BE2C (cell line): ENCODE results near the gene HOTAIR.

ENCODE experiments used
- DNase-seq: peaks from one replicate; pipeline ENCODE4 v3.0.0-alpha.2; 2020
- H3K27me3 ChIP-seq: fragments of 250-450 bp; sonication (Bioruptor Pico); 2 replicates; pipeline ENCODE4 v1.5.1; 2020; ENCODE audit warnings: mild to moderate bottlenecking
- H3K36me3 ChIP-seq: fragments of 250-450 bp; sonication (Bioruptor Pico); 2 replicates; pipeline ENCODE4 v1.5.1; 2020; ENCODE audit warnings: mild to moderate bottlenecking
- H3K4me1 ChIP-seq: fragments of 250-450 bp; sonication (Bioruptor Pico); 2 replicates; pipeline ENCODE4 v1.5.1; 2020
- H3K4me3 ChIP-seq: 2 replicates; pipeline ENCODE4 v1.5.1; 2011; ENCODE audit warnings: low read depth, low read length
- H3K9me3 ChIP-seq: fragments of 250-450 bp; sonication (Bioruptor Pico); 2 replicates; pipeline ENCODE4 v1.5.1; 2020
- CTCF ChIP-seq: IDR thresholded peaks from 2 replicates; pipeline ENCODE4 v1.5.1; 2012; ENCODE audit warnings: mild to moderate bottlenecking, low read depth, low read length

HOTAIR gene

GRCh38 chr12:53937099-53937498 lies 37.7 kb downstream of the HOTAIR start:
- no peak for DNase-seq
- H3K4me3 ChIP-seq: no peak overlapping the region
- TF ChIP-seq CTCF: no peak
- H3K36me3 ChIP-seq: no peaks in the 10 kb centered on the region
- no peaks in the 10 kb centered on the region for H3K4me1 ChIP-seq
- peaks cover 98% of the 10 kb centered on the region for H3K27me3 ChIP-seq
- no peaks in the 10 kb centered on the region for H3K9me3 ChIP-seq

- Histone ChIP-seq H3K36me3 (no peaks in the 10 kb centered on the region), H3K9me3 (no peaks in the 10 kb centered on the region), H3K4me1 (no peaks in the 10 kb centered on the region), H3K4me3 (no peak overlapping the region), H3K27me3 (peaks cover 100% of the 10 kb centered on the region)
- DNase-seq: no peak
- no peak for TF ChIP-seq CTCF
Measured at GRCh38 chr12:53935383-53936341, 39.1 kb downstream of the HOTAIR start.

GRCh38 chr12:53932915-53933314 lies 41.8 kb downstream of the HOTAIR start:
- Histone ChIP-seq H3K27me3 (peaks cover 100% of the 10 kb centered on the region), H3K4me1 (no peaks in the 10 kb centered on the region), H3K9me3 (no peaks in the 10 kb centered on the region), H3K4me3 (no peak overlapping the region), H3K36me3 (no peaks in the 10 kb centered on the region)
- no peak for DNase-seq
- no peak for TF ChIP-seq CTCF

GRCh38 chr12:53931844-53932581 lies 42.7 kb downstream of the HOTAIR start:
- Histone ChIP-seq H3K4me3 (no peak overlapping the region), H3K36me3 (no peaks in the 10 kb centered on the region), H3K27me3 (peaks cover 100% of the 10 kb centered on the region), H3K4me1 (no peaks in the 10 kb centered on the region), H3K9me3 (no peaks in the 10 kb centered on the region; the same call in 1 of the 2 replicates)
- DNase-seq: no peak
- TF ChIP-seq CTCF: no peak

DNA sequence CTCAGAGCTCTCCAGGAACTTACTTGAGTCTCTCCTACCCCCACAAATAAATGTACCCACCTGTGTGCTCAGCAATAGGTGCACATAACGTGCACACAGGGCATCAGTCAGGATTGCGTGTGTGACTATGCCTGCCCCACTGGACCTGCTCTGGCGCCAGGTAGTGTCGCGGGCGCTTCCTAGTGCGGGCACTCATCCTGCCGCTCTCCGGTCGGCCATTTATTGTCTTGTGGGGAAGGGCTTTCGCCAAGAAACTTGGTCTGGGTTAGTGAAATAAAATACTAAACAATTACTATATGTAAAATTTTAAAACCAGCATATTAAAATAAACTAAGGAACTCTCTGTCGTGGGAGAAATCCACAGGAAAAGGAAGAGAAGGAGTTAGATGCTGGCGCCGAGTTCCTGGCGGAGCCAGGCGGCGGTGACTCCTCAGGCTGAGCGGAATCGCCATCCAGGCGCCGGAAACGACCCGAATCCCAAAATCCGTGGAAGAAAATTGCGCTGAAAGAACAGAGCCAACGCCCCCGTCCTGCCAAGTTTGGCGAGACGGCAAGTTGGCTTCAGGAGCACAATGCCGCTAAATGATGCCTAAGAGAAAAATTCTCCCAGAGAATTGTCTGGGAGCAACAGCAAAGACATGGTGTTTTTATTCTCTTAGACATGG lies 44.0 kb downstream of the HOTAIR start:
- H3K36me3 ChIP-seq: no peaks in the 10 kb centered on the region
- H3K9me3 ChIP-seq: no peaks in the 10 kb centered on the region; the same call in 1 of the 2 replicates
- TF ChIP-seq CTCF: no peak
- no peak overlapping the region for H3K4me3 ChIP-seq
- peaks cover 100% of the 10 kb centered on the region for H3K27me3 ChIP-seq
- H3K4me1 ChIP-seq: no peaks in the 10 kb centered on the region
- no peak for DNase-seq
